K562 (cell line): ENCODE data around the gene SCAP. TPM values are rescaled to one million over a fixed set of nuclear protein-coding genes. Genes with fewer than 3 reads are reported as not detected.

Experiments used
- BRF1 ChIP-seq: IDR thresholded peaks from 3 replicates; pipeline ENCODE4 v1.6.1; 2011; ENCODE audit warnings: borderline replicate concordance, mild to moderate bottlenecking; ENCODE audit not compliant: insufficient read length; ENCODE audit errors: extremely low read depth
- E2F4 ChIP-seq: sonication (generic); formaldehyde crosslinking; IDR thresholded peaks from 2 replicates; pipeline ENCODE4 v1.8.0; 2022; ENCODE audit warnings: mild to moderate bottlenecking, low read depth, missing genetic modification reagents
- E2F6 ChIP-seq, 2 experiments: IDR thresholded peaks; 2 replicates each; pipeline ENCODE4 v1.6.1; 2011; ENCODE audit warnings: borderline replicate concordance in 1 of 2, control low read depth in 1 of 2, low read depth in 1 of 2, low read length in 1 of 2, mild to moderate bottlenecking in 1 of 2, mixed read lengths in 1 of 2, moderate library complexity in 1 of 2; ENCODE audit not compliant: insufficient read depth in 1 of 2, insufficient read length in 1 of 2, poor library complexity in 1 of 2, severe bottlenecking in 1 of 2; ENCODE audit errors: extremely low read depth in 1 of 2
- ELF4 ChIP-seq: fragments of 450-650 bp; formaldehyde crosslinking; IDR thresholded peaks from 2 replicates; pipeline ENCODE4 v1.4.0; 2022; ENCODE audit warnings: missing genetic modification characterization
- FOXK2 ChIP-seq, 2 experiments: fragments of 450-650 bp; IDR thresholded peaks in 1 of 2; conservative IDR thresholded peaks in 1 of 2; 2 replicates each; pipeline ENCODE4 v1.6.1; 2016; ENCODE audit warnings: low read depth in 2 of 2, mild to moderate bottlenecking in 1 of 2
- FOXP4 ChIP-seq: sonication (generic); formaldehyde crosslinking; IDR thresholded peaks from 2 replicates; pipeline ENCODE4 v1.8.0; 2022; ENCODE audit warnings: mild to moderate bottlenecking, missing genetic modification reagents, borderline replicate concordance
- GATAD2B ChIP-seq: fragments of 450-650 bp; IDR thresholded peaks from 2 replicates; pipeline ENCODE4 v1.6.1; 2017; ENCODE audit warnings: mild to moderate bottlenecking, borderline replicate concordance
- GTF2A2 ChIP-seq: IDR thresholded peaks from 2 replicates; pipeline ENCODE4 v1.6.1; 2016; ENCODE audit warnings: mild to moderate bottlenecking, missing genetic modification characterization, missing compliant biosample characterization
- HEY1 ChIP-seq: fragments of 250-450 bp; sonication (Bioruptor Pico); IDR thresholded peaks from 2 replicates; pipeline ENCODE4 v1.5.0; 2020; ENCODE audit warnings: mild to moderate bottlenecking, moderate library complexity, borderline replicate concordance
- HSF4 ChIP-seq: fragments of 250-450 bp; sonication (Bioruptor Pico); IDR thresholded peaks from 2 replicates; pipeline ENCODE4 v2.1.2; 2022; ENCODE audit warnings: mild to moderate bottlenecking, moderate library complexity, borderline replicate concordance
- KDM1A ChIP-seq, 2 experiments: fragments of 450-650 bp; IDR thresholded peaks; 2 replicates each; pipeline ENCODE4 v1.6.1; 2016; ENCODE audit warnings: mild to moderate bottlenecking in 2 of 2
- KLF13 ChIP-seq: fragments of 450-650 bp; IDR thresholded peaks from 2 replicates; pipeline ENCODE4 v1.6.1; 2016; ENCODE audit warnings: missing genetic modification characterization, low read depth, mild to moderate bottlenecking, missing compliant biosample characterization, moderate library complexity, borderline replicate concordance
- L3MBTL2 ChIP-seq: fragments of 450-650 bp; IDR thresholded peaks from 2 replicates; pipeline ENCODE4 v1.6.1; 2016; ENCODE audit warnings: mild to moderate bottlenecking, moderate library complexity
- MCM7 ChIP-seq, 2 experiments: fragments of 450-650 bp; IDR thresholded peaks; 2 replicates each; pipeline ENCODE4 v1.6.1; 2016 to 2018
- MECOM ChIP-seq: fragments of 250-450 bp; sonication (Bioruptor Pico); IDR thresholded peaks from 2 replicates; pipeline ENCODE4 v1.8.0; 2022; ENCODE audit warnings: inconsistent platforms
- PCBP2 ChIP-seq: fragments of 200-400 bp; formaldehyde crosslinking; IDR thresholded peaks from 2 replicates; pipeline ENCODE4 v1.6.1; 2018; ENCODE audit warnings: low read length, low read depth, mild to moderate bottlenecking, moderate library complexity; ENCODE audit not compliant: poor library complexity, severe bottlenecking
- POLR2G ChIP-seq: fragments of 200-400 bp; formaldehyde crosslinking; IDR thresholded peaks from 2 replicates; pipeline ENCODE4 v1.6.1; 2017; ENCODE audit warnings: low read depth, mild to moderate bottlenecking, antibody characterized with exemption, low read length, moderate library complexity
- POLR3A ChIP-seq: IDR thresholded peaks from 2 replicates; pipeline ENCODE4 v1.6.1; 2011; ENCODE audit warnings: borderline replicate concordance, mild to moderate bottlenecking, moderate library complexity; ENCODE audit not compliant: insufficient read length, insufficient read depth; ENCODE audit errors: extremely low read depth
- SMAD1 ChIP-seq: fragments of 150-350 bp; IDR thresholded peaks from 2 replicates; pipeline ENCODE4 v1.6.1; 2014; ENCODE audit warnings: low read length, low read depth; ENCODE audit not compliant: partially characterized antibody
- SMAD3 ChIP-seq: fragments of 450-650 bp; formaldehyde crosslinking; conservative IDR thresholded peaks from 2 replicates; pipeline ENCODE4 v1.4.0; 2020; ENCODE audit warnings: mild to moderate bottlenecking
- STAG1 ChIP-seq: sonication (generic); formaldehyde crosslinking; IDR thresholded peaks from 2 replicates; pipeline ENCODE4 v1.5.0; 2020; ENCODE audit warnings: missing genetic modification reagents, borderline replicate concordance
- TCF15 ChIP-seq: fragments of 250-450 bp; sonication (Bioruptor Pico); IDR thresholded peaks from 2 replicates; pipeline ENCODE4 v1.8.0; 2022; ENCODE audit warnings: moderate library complexity, mild to moderate bottlenecking, inconsistent platforms
- ZBED1 ChIP-seq: IDR thresholded peaks from 2 replicates; pipeline ENCODE4 v1.6.1; 2014
- ZNF165 ChIP-seq: fragments of 250-450 bp; sonication (Bioruptor Pico); IDR thresholded peaks from 2 replicates; pipeline ENCODE4 v1.4.0; 2020; ENCODE audit warnings: borderline replicate concordance
- ZNF263 ChIP-seq: sonication (generic); formaldehyde crosslinking; IDR thresholded peaks from 2 replicates; pipeline ENCODE4 v1.8.0; 2022; ENCODE audit warnings: mild to moderate bottlenecking, missing genetic modification reagents, borderline replicate concordance
- polyA plus RNA-seq, 8 experiments: library from polyadenylated mRNA; depleted of rRNA in 4 of 8; stranded (reverse) in 5 of 8; unstranded in 3 of 8; fragments of >200 nt; fragmentation: Nextera tagmentation in 2 of 8; fragmentation: Illumina TruSeq in 1 of 8; extraction: Ambion mirVana in 2 of 8; extraction: Trizol in 1 of 8; gene quantifications; 2 replicates each; pipeline versions ENCODE4 v1.2.1 to v1.2.3, GENCODE V29; 2011 to 2014; ENCODE audit warnings: inconsistent platforms in 1 of 8, missing spikeins in 1 of 8
- total RNA-seq, 7 experiments: library from RNA; depleted of rRNA in 6 of 7; stranded (reverse); fragments of >200 nt in 6 of 7; fragmentation: Illumina TruSeq in 2 of 7; extraction: Trizol in 2 of 7; gene quantifications; 2 replicates each; pipeline versions ENCODE4 v1.2.1 to v1.2.3, GENCODE V29; 2011 to 2021; ENCODE audit warnings: low replicate concordance in 1 of 7

SCAP gene
- total and polyA plus RNA-seq, 9 of the 15 experiments (the other 6 are each of a cell fraction or from before 2014, with no cell fraction given) = 2.6 to 104 (median 37.8) TPM

GRCh38 chr3:47379411-47379899 is 96.3 kb downstream of the SCAP start (continued):
- TF ChIP-seq GTF2A2 = no peak
- TF ChIP-seq POLR2G = peak; percentile 41; the same call in 1 of the 2 replicates
- TF ChIP-seq E2F6 (IDR thresholded peaks at IDR 0.05; ENCODE audit: borderline replicate concordance in 1 of 2, extremely low read depth in 1 of 2, insufficient read depth in 1 of 2, insufficient read length in 1 of 2, low read depth in 1 of 2, low read length in 1 of 2, poor library complexity in 1 of 2, severe bottlenecking in 1 of 2) = peak; percentile 51 to 57
- TF ChIP-seq MCM7 (IDR thresholded peaks at IDR 0.05) = no peak
- TF ChIP-seq KLF13 (tag) = no peak
- TF ChIP-seq POLR3A = no peak
- TF ChIP-seq HEY1 (CRISPR knock-in tag) = no peak
- TF ChIP-seq SMAD3 (CRISPR knock-in tag) = no peak
- no peak for TF ChIP-seq TCF15 (CRISPR knock-in tag)
- peak in 1 of 2 experiments; percentile 45; a peak in 2 of 4 replicates for TF ChIP-seq FOXK2 (conservative IDR thresholded peaks at IDR 0.05 in 1 of 2, IDR thresholded peaks at IDR 0.05 in 1 of 2; ENCODE audit: low read depth in 2 of 2)
- TF ChIP-seq E2F4 (CRISPR knock-in tag) = no peak
- TF ChIP-seq BRF1 = no peak
- no peak for TF ChIP-seq MECOM (CRISPR knock-in tag)
- TF ChIP-seq STAG1 (CRISPR knock-in tag) = no peak
- no peak for TF ChIP-seq ELF4 (CRISPR knock-in tag)
- TF ChIP-seq L3MBTL2 = peak; percentile 96
- no peak for TF ChIP-seq PCBP2
- TF ChIP-seq HSF4 (CRISPR knock-in tag) = 0 out of 2 replicates have a peak, but pooled peaks have one; percentile 41
- no peak; a peak in 1 of 4 replicates for TF ChIP-seq KDM1A (IDR thresholded peaks at IDR 0.05)
- TF ChIP-seq ZBED1 = no peak
- no peak for TF ChIP-seq GATAD2B
- TF ChIP-seq SMAD1 = no peak
- TF ChIP-seq ZNF263 (CRISPR knock-in tag) = no peak
- no peak for TF ChIP-seq ZNF165 (CRISPR knock-in tag)
- TF ChIP-seq FOXP4 (CRISPR knock-in tag) = no peak
